COR-L47 (cell line): ENCODE measurements around the gene LRCH1.

Experiments used
- DNase-seq: peaks from one replicate; lab custom pipeline; 2025; lab: John Stamatoyannopoulos, UW

LRCH1 gene

GRCh38 chr13:46639033-46639981 is 86.3 kb downstream of the LRCH1 start:
- no peak for DNase-seq

- DNase-seq = no peak
These were observed 87.9 kb downstream of the LRCH1 start for GRCh38 chr13:46640843-46641242.

- no peak for DNase-seq
These were observed 88.5 kb downstream of the LRCH1 start for GRCh38 chr13:46641274-46642081.

- DNase-seq = no peak
These were observed 89.3 kb downstream of the LRCH1 start for GRCh38 chr13:46642254-46642653.

- no peak for DNase-seq
These were observed 90.3 kb downstream of the LRCH1 start for GRCh38 chr13:46643165-46643777.

- no peak for DNase-seq
These were observed 91.8 kb downstream of the LRCH1 start for GRCh38 chr13:46644816-46645215.

GRCh38 chr13:46647512-46648065 is 94.6 kb downstream of the LRCH1 start:
- DNase-seq = no peak

- no peak for DNase-seq
These were observed 95.2 kb downstream of the LRCH1 start for GRCh38 chr13:46648166-46648607.

GRCh38 chr13:46649816-46650215 is 96.8 kb downstream of the LRCH1 start:
- no peak for DNase-seq

GRCh38 chr13:46654951-46655350 is 102.0 kb downstream of the LRCH1 start:
- no peak for DNase-seq

- DNase-seq = no peak
These were observed 102.6 kb downstream of the LRCH1 start for GRCh38 chr13:46655377-46656180.

- no peak for DNase-seq
These were observed 103.8 kb downstream of the LRCH1 start for GRCh38 chr13:46656786-46657185.

GRCh38 chr13:46659413-46660065 is 106.6 kb downstream of the LRCH1 start:
- no peak for DNase-seq

- DNase-seq = no peak
These were observed 107.4 kb downstream of the LRCH1 start for GRCh38 chr13:46660416-46660815.

- no peak for DNase-seq
These were observed 107.9 kb downstream of the LRCH1 start for GRCh38 chr13:46660857-46661256.

GRCh38 chr13:46662690-46663089 is 109.7 kb downstream of the LRCH1 start:
- no peak for DNase-seq

- DNase-seq = no peak
These were observed 110.5 kb downstream of the LRCH1 start for GRCh38 chr13:46663206-46664037.

GRCh38 chr13:46664195-46664594 is 111.2 kb downstream of the LRCH1 start:
- DNase-seq = no peak

- no peak for DNase-seq
These were observed 112.3 kb downstream of the LRCH1 start for GRCh38 chr13:46665248-46665632.
